ENCODE results near the gene CIB1.
"Not testable (repeated sequence)": the region's sequence is repeated elsewhere in the genome, so short reads cannot be mapped to it uniquely, and the experiment has no call there.

CIB1 gene

DNA sequence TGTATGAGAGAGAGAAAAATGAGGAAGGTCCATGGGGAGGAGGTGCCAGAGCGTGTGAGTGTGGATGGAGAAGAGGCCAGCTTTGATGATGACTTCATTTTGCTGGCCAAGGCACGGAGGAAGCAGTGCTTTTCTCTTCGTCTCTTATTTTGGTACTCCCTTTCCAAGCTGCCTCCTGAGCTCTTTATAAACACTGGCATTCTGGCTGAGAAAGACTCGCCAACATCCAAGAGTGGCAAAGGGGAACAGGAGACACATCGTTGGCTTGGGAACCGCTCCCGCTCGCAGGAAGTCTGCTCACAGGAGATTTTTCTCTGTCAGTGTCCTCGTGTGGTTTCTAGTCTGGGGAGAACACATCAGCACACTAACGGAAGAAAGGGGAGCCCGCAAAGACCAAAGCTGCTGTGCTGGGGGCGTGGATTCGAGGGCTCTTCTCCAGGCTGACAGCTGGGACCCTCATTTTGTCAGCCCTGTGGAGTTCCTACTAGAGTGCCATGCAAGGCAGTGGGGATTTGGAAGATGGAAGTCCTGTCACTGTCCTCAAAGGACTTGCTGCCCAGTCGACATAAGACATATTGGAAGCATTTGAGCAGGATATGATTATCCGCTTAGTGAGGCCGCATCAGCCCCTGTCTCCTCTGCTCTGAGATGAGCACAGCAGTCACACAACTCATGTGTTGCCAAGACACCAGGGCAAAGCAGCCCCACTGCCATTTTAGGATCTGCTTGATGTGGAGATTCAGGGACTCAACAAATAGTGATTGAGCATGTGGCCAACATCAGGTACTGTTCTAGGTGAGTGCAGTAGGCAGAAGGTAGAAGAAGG lies 40.6 kb downstream of the CIB1 start:
- no peak for DNase-seq (ENCODE audit: low spot score)

- no peak for DNase-seq (ENCODE audit: low spot score)
These were observed 41.8 kb downstream of the CIB1 start for GRCh38 chr15:90191794-90192509.

DNA sequence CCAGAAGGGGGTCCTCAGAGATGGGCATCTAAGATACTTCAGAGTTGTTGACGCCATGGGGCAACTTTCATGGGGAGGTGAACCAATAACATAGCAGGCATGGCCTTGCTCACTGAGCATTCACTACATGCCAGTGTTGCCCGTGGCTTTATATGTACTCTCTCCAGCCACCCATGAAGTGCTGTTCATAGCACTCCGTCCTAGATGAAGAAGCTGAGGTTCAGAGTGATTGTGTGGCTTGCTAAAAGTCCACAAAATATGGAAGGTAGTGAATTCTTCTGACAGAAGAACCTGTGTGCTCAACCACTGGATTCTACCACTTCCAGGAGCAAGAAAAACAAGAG lies 42.4 kb downstream of the CIB1 start:
- DNase-seq (ENCODE audit: low spot score), result no peak

GRCh38 chr15:90190606-90191343 lies 43.0 kb downstream of the CIB1 start:
- DNase-seq (ENCODE audit: low spot score), result no peak

DNA sequence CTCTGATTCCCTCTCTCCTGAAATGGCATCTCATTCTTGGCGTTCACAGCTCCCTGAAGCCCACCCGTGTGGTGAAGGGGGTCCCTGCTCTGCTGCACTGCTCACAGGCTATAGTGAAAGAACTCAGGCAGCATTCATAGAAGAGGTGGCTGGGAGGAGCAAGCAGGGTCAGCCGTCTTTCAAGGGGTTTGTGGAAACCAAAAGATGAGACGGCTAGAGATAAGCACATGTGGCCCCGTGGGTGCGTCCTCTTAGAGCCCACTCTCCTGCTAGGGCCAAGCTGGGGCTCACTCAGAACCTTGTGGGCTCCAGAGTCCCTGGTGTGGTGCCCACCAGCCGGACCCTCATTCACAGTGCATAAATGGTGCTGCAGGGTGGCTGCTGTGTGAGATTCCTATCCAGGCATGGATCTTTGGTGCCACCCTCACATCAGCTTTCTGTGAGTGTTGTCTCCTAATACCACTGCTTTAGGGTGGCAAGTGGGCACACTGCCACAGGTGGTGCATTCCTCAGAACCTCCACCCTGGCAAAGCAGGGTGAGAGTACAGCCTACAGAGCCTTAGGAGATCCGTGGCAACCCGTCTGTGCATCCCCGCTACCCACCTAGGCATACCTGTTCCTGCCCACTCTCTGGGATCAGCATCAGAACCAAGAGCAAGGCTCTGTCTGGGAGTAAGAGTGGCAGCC lies 43.8 kb downstream of the CIB1 start:
- no peak for DNase-seq (ENCODE audit: low spot score)

- no peak for DNase-seq (ENCODE audit: low spot score)
These were observed 44.6 kb downstream of the CIB1 start for GRCh38 chr15:90188914-90189748.

GRCh38 chr15:90188065-90188464 lies 45.7 kb downstream of the CIB1 start:
- DNase-seq (ENCODE audit: low spot score), result not testable (repeated sequence)

GRCh38 chr15:90187257-90187868 lies 46.4 kb downstream of the CIB1 start:
- DNase-seq (ENCODE audit: low spot score), result no peak

- peak; percentile 90 for DNase-seq (ENCODE audit: low spot score)
These were observed 48.7 kb downstream of the CIB1 start for GRCh38 chr15:90184786-90185704.

DNA sequence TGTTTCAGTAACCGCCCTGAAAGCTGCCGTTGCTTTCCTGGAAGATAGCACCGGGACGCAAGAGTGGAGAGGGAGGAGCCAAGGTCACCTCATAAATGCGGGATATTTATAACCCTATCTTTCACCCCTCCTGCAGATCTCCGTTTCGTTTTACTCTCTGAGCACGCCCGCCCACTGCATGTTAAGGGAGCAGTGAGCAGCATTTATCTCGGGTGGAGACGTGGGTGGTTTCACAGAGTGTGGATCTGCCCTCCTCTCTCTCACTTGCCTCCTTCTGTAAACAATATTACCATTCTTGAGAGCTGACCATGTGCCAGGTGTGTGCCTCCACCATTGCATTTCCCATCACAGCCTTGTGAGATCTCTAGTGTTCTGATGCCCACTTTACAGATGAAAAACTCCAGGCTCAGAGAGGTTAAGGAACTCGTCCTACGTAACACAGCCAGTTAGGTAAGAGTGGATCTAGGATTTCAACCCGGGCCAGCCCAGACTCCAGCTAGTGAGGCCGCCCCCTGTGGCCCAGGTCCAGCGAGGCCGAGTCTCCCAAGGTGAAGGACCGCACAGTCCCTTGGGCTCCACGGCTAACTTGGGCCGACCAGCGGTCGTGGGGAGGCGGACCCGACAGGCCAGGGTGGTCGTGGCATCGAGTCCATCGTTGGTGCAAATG lies 49.5 kb downstream of the CIB1 start:
- DNase-seq (ENCODE audit: low spot score), result peak; percentile 84

- no peak for DNase-seq (ENCODE audit: low spot score)
These were observed 52.0 kb downstream of the CIB1 start for GRCh38 chr15:90181776-90182175.
